Measurements from ENCODE around the gene CTBP1.

- peak; percentile 61; the same call in 1 of the 2 replicates for TF ChIP-seq POLR2AphosphoS5 (IDR thresholded peaks at IDR 0.05; ENCODE audit: low read depth, low read length)
- TF ChIP-seq POLR2A (IDR thresholded peaks at IDR 0.05; ENCODE audit: low read depth, low read length): peak; percentile 74; the same call in 1 of the 2 replicates
- peak; percentile 9; the same call in 1 of the 2 replicates for TF ChIP-seq TAF1 (IDR thresholded peaks at IDR 0.05; ENCODE audit: borderline replicate concordance, low read depth, low read length)
Measured at GRCh38 chr4:1248245-1249147, at the start of gene CTBP1.

Data from GM12892 (cell line).